GM18502 (cell line): Measurements from ENCODE around the gene TEF.

Experiments used
- ATAC-seq: cut with Tn5 transposase; IDR thresholded peaks from one replicate; pipeline ENCODE4 v1.9.1; 2021; ENCODE audit warnings: mild to moderate bottlenecking; ENCODE audit not compliant: unreplicated experiment, poor library complexity

TEF gene

DNA sequence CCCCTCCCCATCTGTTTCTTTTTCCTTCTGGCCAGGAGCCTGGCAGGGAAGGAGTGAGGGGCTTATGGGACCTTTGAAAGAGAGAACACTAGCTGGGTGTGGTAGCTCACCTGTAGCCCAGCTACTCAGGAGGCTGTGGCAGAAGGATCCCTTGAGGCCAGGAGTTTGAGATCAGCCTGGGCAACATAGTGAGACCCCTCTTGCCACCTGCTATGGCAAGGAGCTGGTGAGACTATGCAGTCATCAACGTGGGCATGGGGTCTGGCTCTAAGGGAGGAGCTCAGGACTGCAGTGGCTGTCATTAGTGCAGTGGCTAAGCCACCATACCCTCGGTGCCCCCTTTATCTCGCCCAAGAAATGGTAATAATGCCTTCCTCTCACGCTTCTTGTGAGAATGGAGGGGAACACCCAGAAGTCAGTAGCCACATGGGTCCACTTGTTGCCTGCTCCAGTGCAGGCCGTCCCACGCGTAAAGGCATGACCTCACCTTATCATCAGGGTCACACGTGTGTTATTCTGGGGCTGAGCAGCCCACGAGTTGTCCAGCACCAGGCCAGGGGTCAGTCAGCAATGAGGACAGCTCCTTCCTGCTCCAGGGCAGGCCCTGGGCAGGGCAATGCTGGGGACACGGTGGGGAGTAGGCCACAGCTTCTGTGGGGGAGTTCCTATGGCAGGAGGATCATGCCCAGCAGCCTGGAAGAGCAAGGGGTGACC is 27.7 kb upstream of the TEF start:
- ATAC-seq, result no peak

GRCh38 chr22:41354979-41355378 is 26.8 kb upstream of the TEF start:
- no peak for ATAC-seq

DNA sequence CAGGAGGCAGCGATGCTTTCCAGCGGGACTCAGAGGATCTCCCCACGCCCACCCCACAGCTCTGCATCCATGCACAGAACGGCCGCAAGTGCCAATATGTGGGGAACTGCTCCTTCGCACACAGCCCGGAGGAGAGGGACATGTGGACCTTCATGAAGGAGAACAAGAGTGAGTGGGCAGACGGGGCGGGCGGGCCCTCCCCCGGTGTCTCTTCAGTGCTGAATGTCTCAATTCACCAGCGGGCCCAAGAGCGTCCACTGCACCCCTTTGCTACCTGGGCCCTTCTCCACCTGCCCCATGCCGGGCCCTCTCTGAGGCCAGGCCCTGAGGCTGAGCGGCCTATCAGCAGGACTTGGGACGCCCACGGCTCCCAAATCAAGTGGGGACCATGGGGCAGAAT is 25.8 kb upstream of the TEF start:
- ATAC-seq, result no peak

DNA sequence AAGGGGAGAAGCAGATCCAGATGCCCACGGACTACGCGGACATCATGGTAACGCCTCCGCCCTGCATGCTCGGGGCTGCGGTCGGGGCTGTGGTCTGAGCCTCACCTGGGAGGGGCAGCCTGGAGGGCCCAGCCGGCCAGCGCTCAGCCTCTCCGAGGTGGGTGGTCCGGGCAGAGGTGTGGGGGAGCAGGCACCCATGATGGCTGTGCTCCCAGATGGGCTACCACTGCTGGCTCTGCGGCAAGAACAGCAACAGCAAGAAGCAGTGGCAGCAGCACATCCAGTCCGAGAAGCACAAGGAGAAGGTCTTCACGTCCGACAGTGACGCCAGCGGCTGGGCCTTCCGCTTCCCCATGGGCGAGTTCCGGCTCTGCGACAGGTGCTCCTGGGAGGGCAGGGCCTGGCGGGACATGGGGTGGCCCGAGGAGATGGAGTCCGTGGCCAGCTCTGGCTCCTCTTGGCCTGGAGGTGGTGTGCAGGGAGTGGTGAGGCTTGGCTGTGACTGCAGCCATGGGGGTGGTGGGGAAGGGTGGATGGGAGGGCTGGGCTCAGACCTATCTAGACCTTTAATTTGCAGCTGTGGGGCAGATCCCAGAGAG is 25.2 kb upstream of the TEF start:
- no peak for ATAC-seq

DNA sequence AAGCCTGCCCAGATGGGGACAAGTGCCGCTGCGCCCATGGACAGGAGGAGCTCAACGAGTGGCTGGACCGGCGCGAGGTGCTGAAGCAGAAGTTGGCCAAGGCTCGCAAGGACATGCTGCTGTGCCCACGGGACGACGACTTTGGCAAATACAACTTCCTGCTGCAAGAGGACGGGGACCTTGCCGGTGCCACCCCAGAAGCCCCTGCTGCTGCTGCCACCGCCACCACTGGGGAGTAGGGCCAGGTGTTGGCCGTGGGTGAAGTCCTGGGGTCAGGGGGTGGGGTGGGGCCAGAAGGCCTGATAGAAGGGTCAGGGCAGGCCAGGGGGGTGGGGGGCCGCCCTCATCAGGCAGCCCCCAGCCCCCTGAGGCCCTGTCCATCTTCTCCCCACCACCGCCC is 24.6 kb upstream of the TEF start:
- no peak for ATAC-seq

DNA sequence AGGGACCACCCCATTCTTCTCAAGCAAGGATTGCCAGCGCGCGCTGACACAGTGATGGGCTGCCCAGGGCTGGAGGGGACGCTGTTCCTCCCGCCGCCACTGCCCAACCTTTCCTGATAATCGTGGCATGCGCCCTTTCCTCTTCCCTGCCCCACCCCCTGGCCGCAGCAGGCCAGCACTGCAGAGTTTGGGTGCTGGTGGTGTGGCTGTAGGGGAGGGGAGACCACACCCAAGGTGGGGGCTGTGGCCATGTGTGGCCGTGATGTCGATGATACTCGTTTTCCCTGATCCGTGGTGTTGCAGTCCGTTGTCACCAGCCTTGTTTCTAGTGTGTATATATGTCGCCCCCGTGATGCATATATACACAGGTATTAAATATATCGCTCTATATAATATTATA is 22.8 kb upstream of the TEF start:
- ATAC-seq, result no peak

DNA sequence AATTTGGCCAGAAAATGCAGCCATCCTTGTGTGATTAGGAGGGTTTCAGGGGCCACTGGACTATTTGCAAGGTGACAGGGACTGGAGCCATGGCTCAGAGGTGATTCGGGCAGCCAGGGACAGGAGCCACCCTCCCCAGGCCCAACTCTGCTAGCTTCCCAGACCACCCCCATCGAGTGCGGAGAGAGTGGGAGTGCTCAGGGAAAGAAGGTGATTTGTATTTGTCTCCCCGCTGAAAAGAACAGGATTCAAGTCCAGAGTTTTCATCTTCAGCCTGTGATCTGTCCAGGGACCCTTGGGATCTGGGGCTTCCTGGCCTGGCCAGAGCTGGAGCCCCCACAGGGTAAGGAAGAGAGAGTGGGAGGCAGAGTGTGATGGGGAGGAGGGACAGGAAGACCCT is 22.4 kb upstream of the TEF start:
- ATAC-seq, result no peak

- no peak for ATAC-seq
Measured at GRCh38 chr22:41360126-41360525, 21.6 kb upstream of the TEF start.

GRCh38 chr22:41361716-41362310 is 19.9 kb upstream of the TEF start:
- ATAC-seq, result no peak

DNA sequence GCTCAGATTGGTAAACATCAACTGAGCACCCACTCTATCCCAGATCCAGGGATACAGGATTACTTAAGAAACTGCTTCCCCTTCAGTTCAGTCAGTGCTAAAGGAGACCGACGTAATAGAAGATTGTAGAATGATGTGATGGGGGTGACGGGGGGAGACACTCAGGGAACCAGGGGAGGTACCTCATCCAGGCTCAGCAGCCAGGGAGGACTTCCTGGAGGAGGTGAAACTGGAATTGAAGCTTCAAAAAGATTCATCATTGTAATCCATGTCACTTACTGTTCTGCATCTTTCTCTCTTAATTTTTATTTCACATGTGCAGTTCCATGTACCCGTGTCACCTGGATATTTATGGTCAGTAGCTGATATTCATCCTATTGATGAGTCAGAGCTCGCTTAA is 19.1 kb upstream of the TEF start:
- no peak for ATAC-seq

DNA sequence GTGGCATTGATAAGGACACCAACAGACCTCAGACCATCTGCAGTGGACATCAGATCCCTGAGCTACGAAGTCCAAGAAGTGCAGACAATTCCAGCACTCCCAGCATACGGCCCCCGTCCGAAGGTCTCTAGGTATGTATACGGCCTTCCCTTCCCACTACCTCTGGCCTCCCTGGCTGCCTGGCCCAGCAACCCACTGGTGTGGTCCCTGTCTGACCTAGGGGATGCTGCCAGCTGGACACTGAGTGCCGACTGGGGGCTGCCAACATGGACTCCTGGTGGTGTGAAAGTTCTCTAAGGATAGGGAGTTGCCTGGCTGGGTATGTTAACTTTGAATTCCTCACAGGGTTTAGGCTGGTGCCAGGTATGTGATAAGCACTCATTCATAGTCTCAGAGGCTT is 17.5 kb upstream of the TEF start:
- ATAC-seq, result no peak

DNA sequence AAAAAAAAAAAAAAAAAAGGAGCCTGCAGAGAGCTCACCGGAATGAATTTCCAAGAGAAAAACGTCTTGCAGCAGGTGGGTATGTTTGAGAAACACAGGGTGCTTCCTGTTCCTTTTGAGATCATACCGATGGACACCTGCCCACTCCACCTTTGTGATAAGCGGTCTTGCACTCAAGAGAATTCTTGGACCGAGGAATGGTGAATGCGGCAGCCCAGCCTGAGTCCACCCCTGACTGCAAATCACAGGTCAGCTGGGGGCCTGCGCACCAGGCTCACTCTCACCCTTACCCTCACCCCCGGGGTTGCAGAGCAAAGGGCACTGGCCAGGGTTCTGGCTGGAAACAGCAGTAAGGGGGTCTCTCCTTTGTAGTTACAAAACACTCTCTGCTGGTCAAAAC is 16.8 kb upstream of the TEF start:
- no peak for ATAC-seq

DNA sequence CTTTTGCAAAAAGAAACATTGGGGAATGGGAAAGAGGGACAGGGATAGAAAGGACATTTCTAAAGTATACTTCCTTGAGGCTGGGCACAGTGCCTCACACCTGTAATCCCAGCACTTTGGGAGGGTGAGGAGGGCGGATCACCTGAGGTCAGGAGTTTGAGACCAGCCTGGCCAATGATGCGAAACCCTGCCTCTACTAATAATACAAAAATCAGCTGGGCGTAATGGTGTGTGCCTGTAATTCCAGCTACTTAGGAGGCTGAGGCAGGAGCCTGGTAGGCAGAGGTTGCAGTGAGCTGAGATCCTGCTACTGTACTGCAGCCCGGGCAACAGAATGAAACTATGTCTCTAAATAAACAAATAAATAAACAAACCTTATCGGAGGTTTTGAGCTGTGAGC is 16.3 kb upstream of the TEF start:
- no peak for ATAC-seq

GRCh38 chr22:41366323-41367029 is 15.3 kb upstream of the TEF start:
- no peak for ATAC-seq

DNA sequence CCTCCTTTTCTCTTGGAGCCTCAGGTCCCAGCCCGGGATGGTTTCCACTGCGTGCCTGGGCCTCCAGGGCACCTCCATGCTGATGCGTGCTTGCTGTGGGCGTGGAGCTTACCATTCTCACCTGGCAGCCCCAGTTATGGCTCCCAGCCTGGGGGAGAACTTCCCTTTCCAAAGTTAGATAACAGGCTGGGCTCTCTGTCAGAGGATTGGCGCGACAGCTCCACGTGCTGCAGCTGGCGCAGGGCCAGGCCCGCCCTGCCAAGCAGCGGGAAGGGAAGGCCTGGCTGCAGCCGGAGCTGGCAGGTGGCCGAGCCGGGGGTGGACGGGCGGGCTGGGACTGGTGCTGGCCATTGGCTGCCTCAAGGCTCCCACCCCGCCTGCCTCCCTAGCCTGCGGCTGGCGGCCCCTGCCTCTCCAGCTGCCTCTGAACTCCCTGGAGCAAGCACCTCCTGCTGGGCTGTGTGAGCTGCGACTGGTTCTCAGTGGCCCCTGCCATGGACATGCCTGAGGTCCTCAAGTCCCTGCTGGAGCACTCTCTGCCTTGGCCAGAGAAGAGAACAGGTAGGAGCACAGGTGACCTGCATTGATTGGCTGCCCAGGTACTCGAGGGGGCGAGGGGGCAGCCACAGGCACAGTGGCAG is 14.6 kb upstream of the TEF start:
- no peak for ATAC-seq

DNA sequence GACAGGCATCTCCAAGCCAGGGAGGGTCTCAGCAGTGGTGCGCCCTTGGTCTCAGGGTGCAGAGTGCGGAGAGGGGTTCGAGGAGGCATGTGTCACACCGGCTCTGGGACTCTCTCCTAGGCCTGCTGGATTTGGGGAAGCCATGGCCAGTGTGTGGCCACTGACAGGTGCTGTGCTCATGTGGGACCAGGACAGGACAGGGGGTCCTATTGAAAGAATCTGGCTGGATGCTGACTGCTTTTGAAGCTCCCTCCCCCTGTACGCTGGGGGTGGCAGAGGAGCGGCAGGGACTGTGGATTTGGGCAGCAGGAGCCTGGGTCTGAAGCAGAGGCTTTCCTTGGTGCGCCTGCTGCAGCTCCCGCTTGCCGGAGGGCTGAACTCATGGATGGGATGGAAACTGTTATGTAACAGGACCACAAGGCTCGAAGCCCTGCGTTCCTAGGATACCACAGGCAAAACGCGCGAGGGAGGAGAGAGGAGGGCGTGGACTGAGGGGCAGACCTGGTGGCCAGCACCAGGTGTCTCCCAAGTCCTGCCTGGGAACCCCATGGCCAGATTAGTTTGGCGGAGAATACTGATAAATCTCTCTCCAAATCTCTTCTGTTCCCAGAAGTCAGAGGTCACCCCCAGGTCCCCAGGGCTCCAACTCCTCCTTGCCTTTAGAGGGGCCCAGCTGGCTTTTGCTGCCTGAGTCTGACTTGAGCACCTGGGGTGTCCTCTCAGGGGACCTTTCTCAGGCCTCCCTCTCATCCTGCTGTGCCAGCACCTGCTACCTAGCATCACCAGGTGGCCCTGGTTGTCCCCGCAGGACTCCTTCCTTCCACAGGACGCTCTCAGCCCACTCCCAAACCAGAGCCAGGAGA is 13.8 kb upstream of the TEF start:
- ATAC-seq, result no peak

- no peak for ATAC-seq
Measured at GRCh38 chr22:41368543-41369423, 13.0 kb upstream of the TEF start.

GRCh38 chr22:41369424-41369745 is 12.4 kb upstream of the TEF start:
- no peak for ATAC-seq

DNA sequence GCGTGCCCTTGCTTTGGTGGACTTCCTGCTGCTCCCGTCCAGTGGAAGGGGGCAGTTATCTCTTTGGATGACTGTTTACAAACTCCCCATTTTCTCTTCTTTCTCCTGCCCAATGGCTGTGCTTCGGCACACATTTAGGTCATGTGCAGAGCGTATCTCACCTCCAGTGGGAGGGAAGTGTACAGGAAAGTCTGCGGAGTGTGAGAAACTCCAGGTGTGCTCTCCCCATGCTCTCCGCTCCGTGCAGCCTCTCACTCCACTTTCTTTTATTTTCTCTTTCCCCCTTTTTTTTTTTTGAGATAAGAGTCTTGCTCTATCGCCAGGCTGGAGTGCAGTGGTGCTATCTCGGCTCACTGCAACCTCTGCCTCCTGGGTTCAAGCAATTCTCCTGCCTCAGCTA is 11.9 kb upstream of the TEF start:
- ATAC-seq, result no peak
